Measurements from ENCODE around the gene BSG.
"Not testable (repeated sequence)": the region's sequence is repeated elsewhere in the genome, so short reads cannot be mapped to it uniquely, and the experiment has no call there.

The BSG gene

GRCh38 chr19:601310-601709 lies 28.9 kb downstream of the BSG start:
- DNase-seq (ENCODE audit: low read depth, low spot score) = no peak
- H3K27ac ChIP-seq = no peak overlapping the region

- DNase-seq (ENCODE audit: low read depth, low spot score) = no peak
- no peak overlapping the region for H3K27ac ChIP-seq
These were observed 29.4 kb downstream of the BSG start for GRCh38 chr19:601790-602189.

DNA sequence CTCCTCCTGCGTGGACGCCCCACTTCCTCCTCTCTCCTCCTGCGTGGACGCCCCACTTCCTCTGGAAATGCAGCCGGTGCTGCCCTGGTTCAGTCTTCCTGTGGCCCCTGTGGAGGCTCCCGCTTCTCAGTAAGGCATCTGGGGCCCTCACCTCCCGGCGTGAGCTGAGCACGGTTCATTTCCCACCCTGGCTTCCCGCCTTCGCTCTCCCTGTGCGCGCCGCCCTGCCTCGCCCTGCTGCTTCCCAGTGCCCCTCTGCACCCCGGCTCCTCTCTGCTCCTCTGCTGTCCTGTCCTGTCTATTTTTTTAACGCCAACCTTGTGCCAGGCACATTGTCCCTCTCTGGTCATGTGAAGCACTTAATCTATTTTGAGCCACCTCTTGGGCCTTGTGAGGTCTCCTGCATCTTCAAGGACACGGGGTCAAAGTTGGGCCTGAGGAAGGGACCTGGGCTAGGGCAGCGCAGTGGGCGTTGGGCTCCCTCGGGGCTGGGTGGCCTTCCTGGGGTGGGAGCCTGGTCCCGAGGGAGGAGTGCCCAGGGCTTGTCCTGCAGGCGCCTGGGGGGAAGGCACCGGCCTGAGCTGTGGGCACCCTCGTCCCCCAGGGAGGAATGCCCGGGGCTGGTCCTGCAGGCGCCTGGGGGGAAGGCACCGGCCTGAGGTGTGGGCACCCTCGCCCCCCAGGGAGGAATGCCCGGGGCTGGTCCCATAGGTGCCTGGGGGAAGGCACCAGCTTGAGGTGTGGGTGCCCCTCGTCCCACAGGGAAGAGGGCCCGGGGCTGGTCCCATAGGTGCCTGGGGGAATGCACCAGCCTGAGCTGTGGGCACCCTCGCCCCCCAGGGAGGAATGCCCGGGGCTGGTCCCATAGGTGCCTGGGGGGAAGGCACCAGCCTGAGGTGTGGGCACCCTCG lies 30.2 kb downstream of the BSG start:
- no peak for DNase-seq (ENCODE audit: low read depth, low spot score)
- no peak overlapping the region for H3K27ac ChIP-seq

GRCh38 chr19:603302-603639 lies 30.9 kb downstream of the BSG start:
- DNase-seq (ENCODE audit: low read depth, low spot score); H3K27ac ChIP-seq: not testable (repeated sequence)

GRCh38 chr19:603779-604178 lies 31.4 kb downstream of the BSG start:
- DNase-seq (ENCODE audit: low read depth, low spot score); H3K27ac ChIP-seq: not testable (repeated sequence)

GRCh38 chr19:604355-604754 lies 32.0 kb downstream of the BSG start:
- H3K27ac ChIP-seq = no peak overlapping the region
- DNase-seq (ENCODE audit: low read depth, low spot score) = no peak

DNA sequence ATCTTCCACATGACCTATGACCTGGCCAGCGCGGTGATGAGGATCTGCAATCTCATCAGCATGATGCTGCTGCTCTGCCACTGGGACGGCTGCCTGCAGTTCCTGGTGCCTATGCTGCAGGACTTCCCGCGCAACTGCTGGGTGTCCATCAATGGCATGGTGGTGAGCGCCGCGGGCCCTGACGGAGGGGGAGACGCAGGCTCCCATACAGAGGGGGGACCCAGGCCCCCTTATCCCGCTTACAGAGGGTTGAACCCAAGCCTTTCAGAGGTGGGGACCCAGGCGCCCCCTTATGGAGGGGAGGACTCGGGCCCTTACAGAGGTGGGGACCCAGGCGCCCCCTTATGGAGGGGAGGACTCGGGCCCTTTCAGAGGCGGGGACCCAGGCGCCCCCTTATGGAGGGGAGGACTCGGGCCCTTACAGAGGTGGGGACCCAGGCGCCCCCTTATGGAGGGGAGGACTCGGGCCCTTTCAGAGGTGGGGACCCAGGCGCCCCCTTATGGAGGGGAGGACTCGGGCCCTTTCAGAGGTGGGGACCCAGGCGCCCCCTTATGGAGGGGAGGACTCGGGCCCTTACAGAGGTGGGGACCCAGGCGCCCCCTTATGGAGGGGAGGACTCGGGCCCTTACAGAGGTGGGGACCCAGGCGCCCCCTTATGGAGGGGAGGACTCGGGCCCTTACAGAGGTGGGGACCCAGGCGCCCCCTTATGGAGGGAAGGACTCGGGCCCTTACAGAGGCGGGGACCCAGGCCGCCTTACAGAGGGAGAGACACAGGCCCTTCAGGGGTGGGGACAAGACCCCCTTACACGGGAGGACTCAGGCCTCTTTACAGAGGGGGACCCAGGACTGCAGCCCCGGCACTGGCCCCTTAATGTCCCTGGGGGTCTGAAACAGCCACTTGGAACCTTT lies 32.9 kb downstream of the BSG start:
- DNase-seq (ENCODE audit: low read depth, low spot score) = not testable (repeated sequence)

DNA sequence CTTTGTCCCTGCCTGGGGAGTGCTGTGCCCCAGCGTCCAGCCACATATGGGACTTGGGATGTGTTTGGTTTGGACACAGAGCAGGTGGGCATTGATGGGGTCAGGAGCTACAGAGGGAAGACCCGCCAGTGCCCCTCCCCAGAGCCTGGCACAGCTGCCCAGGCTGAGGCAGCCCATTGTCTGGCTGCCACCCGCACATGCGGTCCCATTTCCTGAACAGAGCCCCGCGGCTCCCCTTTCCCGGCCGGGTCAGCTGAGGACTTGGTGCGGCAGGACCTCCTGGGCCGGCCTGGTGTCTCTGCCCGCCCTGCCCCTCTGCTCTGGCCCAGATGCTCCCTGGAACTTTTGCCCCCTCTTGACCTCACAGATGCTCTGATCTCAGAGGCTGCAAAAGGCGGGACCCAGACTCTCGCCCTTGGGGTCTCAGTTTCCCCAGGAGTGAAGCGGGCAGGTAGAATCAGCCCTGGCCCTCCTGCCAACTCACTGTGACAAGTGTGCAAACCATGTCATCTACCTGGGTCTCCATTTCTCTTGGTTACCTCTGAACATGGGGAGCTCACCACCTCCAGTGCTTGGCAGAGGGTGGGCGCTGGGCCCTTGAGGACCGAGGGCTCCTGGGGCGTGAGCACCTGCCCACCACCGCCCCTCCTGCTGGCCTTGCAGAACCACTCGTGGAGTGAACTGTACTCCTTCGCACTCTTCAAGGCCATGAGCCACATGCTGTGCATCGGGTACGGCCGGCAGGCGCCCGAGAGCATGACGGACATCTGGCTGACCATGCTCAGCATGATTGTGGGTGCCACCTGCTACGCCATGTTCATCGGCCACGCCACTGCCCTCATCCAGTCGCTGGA lies 35.1 kb downstream of the BSG start:
- H3K27ac ChIP-seq = no peak overlapping the region
- DNase-seq (ENCODE audit: low read depth, low spot score) = no peak

More for the DNA sequence above, 32.9 kb downstream of the BSG start:
- not testable (repeated sequence) for H3K27ac ChIP-seq

GRCh38 chr19:608155-609003 lies 36.0 kb downstream of the BSG start:
- no peak overlapping the region for H3K27ac ChIP-seq

DNA sequence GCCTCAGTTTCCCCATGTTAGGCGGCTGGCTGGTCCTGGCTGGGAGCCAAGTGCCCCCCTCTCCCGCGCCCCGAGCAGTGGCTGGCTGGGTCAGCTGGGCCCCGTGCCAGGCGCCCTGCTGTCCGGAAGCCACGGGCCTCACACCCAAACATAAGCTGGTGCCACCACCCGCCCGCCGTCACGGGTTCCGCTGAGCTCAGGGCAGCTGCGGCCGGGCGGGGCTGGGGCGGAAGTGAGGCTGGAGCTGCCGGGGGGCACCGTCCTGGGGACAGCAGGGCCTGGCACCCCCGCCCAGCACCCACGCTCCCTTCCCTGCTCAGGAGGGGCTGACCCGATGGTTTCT lies 36.6 kb downstream of the BSG start:
- no peak overlapping the region for H3K27ac ChIP-seq
- no peak for DNase-seq (ENCODE audit: low read depth, low spot score)

More at GRCh38 chr19:608155-609003, 36.0 kb downstream of the BSG start:
- no peak for DNase-seq (ENCODE audit: low read depth, low spot score)

DNA sequence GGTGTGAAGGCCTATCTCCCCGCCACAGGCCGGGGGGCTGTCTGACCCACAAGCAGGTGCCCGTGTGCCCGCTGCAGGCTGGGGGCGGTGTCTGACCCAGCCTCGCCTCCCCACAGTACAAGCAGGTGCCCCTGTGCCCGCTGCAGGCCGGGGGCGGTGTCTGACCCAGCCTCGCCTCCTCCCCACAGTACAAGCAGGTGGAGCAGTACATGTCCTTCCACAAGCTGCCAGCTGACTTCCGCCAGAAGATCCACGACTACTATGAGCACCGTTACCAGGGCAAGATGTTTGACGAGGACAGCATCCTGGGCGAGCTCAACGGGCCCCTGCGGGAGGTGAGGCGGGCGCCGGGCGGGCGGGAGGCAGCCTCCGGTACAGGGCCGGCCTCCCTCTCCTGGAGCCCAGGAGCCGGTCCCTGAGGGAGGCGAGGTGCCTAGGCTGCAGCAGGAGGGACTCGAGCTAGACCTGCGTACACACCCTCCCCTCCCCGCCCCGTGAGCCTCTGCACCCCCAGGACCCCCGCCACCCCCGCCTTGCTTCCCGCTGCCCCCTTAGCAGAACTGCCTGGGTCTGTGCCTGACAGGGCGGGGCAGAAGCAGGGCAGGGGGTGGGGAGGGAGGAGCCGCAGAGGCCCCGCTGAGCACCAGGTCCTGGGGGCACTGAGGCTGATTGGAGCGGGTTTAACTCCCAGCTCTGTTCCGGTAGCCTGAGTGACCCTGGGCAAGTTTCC lies 37.8 kb downstream of the BSG start:
- no peak overlapping the region for H3K27ac ChIP-seq
- no peak for DNase-seq (ENCODE audit: low read depth, low spot score)

DNA sequence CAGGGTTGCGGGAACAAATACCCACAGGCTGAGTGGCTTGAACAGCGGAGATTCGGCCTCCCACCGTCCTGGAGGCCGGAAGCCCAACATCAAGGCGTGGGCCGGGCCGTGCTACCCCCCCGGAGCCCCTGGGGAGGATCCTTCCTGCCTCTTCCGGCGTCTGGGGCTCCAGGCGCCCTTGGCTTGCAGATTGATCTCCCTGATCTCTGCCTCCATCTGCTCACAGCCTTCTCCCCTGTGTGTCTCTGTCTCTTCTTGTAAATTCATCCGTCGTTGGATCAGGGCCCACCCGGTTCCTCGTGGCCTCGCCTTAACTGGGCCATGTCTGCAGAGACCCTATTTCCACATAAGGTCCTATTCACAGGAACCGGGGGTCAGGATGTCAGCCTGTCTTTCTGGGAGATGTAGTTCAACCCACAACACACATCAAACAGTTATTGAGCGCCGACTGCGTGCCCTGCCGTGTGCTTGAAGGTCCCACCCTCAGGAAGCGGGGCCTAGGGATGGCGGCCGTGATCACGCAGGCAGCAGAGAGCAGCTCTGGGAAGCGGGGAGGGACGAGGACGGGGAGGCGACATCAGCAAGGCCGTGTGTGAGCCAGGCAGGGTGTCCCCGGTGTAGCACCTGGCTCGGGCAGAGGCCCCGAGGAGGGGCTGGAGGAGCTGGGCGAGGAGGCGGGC lies 38.5 kb downstream of the BSG start:
- no peak overlapping the region for H3K27ac ChIP-seq
- DNase-seq (ENCODE audit: low read depth, low spot score) = no peak

GRCh38 chr19:611481-611868 lies 39.1 kb downstream of the BSG start:
- DNase-seq (ENCODE audit: low read depth, low spot score) = peak; percentile 33

DNA sequence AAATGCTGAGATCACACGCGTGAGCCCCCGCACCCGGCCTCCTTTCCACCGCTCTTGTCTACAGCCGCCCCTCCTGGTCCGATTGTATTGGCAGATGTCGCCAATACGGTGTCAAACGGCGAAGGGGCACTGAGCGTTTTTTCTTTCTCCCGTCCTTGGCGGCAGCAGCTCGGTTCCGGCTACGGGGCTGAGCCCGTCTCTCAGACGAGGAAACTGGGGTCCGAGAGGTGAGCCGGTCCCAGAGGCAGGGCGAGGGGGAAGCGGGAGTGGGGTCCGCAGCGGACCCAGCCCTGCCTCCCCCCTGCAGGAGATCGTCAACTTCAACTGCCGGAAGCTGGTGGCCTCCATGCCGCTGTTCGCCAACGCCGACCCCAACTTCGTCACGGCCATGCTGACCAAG lies 40.5 kb downstream of the BSG start:
- DNase-seq (ENCODE audit: low read depth, low spot score) = no peak
- H3K27ac ChIP-seq = no peak overlapping the region

More at GRCh38 chr19:611481-611868, 39.1 kb downstream of the BSG start:
- H3K27ac ChIP-seq = no peak overlapping the region

- DNase-seq (ENCODE audit: low read depth, low spot score) = no peak
- no peak overlapping the region for H3K27ac ChIP-seq
These were observed 41.6 kb downstream of the BSG start for GRCh38 chr19:613732-614567.

- H3K27ac ChIP-seq = no peak overlapping the region
- DNase-seq (ENCODE audit: low read depth, low spot score) = no peak
These were observed 43.2 kb downstream of the BSG start for GRCh38 chr19:615619-616018.

DNA sequence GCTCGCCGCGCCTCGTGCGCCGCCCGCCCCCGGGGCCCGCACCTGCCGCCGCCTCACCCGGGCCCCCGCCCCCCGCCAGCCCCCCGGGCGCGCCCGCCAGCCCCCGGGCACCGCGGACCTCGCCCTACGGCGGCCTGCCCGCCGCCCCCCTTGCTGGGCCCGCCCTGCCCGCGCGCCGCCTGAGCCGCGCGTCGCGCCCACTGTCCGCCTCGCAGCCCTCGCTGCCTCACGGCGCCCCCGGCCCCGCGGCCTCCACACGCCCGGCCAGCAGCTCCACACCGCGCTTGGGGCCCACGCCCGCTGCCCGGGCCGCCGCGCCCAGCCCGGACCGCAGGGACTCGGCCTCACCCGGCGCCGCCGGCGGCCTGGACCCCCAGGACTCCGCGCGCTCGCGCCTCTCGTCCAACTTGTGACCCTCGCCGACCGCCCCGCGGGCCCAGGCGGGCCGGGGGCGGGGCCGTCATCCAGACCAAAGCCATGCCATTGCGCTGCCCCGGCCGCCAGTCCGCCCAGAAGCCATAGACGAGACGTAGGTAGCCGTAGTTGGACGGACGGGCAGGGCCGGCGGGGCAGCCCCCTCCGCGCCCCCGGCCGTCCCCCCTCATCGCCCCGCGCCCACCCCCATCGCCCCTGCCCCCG lies 43.8 kb downstream of the BSG start:
- DNase-seq (ENCODE audit: low read depth, low spot score) = no peak
- H3K27ac ChIP-seq = no peak overlapping the region

All from epithelial cell of prostate (primary cell).